C4-2B (cell line): ENCODE results near the gene ACSF3.

Source experiments
- ZFX ChIP-seq: fragments of 450-650 bp; IDR thresholded peaks from 2 replicates; pipeline ENCODE4 v1.6.1; 2017
- TF ChIP-seq, protein P1 (sequence below): fragments of 450-650 bp; conservative IDR thresholded peaks from 2 replicates; pipeline ENCODE4 v1.5.1; 2017; ENCODE audit warnings: mild to moderate bottlenecking

GRCh38 chr16:89052890-89053724 is 40.5 kb upstream of the ACSF3 start:
- TF ChIP-seq, protein P1, sequence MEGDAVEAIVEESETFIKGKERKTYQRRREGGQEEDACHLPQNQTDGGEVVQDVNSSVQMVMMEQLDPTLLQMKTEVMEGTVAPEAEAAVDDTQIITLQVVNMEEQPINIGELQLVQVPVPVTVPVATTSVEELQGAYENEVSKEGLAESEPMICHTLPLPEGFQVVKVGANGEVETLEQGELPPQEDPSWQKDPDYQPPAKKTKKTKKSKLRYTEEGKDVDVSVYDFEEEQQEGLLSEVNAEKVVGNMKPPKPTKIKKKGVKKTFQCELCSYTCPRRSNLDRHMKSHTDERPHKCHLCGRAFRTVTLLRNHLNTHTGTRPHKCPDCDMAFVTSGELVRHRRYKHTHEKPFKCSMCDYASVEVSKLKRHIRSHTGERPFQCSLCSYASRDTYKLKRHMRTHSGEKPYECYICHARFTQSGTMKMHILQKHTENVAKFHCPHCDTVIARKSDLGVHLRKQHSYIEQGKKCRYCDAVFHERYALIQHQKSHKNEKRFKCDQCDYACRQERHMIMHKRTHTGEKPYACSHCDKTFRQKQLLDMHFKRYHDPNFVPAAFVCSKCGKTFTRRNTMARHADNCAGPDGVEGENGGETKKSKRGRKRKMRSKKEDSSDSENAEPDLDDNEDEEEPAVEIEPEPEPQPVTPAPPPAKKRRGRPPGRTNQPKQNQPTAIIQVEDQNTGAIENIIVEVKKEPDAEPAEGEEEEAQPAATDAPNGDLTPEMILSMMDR = peak; percentile 71
- TF ChIP-seq ZFX = no peak
